ENCODE results near the gene CNOT6.

CNOT6 gene

DNA sequence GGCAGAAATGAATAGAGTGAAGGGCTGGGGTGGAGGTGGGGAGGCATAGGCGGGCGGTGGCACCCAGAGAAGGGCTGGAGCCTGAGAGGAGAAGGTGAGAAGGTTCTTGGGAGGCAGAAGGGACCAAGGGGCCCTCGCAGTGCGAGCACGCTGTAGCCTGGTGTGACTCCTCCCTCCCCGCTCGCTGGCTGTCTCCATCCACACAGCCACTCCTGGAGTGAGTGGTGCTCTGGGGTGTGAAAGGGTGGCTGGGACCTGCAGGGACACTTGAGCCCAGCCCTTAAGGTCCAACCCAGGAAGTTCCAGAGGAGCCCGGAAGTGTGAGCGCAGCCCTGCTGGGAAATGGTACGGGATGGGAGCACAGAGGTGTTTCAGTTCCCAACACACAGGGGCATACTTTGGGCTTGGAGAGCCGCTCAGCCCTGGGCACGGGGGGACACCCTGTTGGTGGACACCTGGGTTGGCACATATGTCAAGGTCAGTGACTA, 106.4 kb downstream of the CNOT6 start:
- DNase-seq (ENCODE audit: low read depth in 2 of 2), result no peak

DNA sequence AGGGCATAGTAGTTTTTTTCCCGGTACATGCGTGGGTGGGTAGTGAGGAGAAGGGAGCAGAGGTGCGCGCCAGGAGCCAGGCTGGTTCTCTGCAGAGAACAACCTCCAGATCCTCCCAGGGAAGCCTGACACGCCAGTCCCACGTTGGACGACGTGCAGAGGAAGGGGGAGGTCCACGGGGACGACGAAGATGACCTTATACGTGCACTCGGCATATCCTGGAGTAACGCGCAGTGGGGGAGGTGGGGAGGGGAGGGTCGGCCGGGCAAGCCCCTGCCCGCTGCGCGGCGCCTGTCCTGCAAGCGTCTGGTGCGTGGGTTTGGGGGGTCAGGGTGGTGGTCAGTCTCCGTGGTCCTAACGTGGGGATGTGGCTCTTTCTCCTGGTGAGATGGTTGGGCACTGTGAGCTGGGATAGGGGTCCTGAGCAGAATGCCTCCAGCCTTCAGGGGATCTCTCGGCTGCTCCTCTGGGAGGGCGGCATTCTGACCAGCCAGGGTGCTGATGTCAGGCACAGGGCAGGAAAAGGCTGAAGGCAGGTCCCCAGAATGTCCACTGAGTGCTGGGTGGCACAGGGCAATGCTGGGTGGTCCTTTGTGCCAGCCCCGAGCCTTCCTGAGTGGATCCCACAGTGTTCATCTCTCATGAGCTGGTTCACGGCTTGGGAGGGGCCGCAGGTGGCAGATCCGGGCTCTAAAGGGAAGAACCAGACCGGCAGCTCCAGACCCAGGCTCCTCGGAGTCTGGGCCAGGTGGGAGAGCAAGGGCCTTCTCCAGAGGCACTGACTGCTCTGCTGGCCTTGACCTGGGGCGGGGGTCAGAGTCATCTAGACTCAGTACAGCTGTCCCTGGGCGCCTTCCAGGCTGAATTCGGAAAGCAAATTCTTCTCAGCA, 107.7 kb downstream of the CNOT6 start:
- DNase-seq (ENCODE audit: low read depth in 2 of 2), result no peak

DNA sequence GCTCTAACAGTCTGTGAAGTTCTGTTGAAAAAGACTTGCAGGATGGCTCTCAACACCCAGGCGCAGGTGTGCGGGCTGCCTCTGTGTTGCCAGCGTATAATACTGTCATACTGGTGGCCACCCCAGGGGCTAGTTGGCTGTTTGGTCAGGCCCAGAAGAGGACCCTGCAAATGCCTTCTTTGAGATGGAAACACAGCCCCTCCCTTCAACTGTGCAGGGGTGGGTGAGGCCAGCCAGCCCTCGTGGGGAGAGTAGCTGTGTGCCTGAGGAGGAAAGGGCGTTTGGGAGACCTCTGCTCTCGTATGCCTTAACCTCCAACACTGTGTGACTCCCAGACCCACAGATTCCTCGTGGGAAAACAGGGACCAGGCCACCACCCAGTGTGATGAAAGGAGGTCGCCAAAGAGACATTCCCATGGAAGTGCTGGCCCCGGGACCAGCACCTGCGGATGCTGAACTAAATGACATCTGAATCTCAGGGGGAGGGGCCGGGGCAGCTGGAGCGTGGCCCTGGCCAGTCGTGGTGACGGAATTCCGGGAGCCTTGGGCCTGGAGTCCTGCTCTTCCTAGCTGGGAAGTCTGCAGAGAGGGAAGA, 108.4 kb downstream of the CNOT6 start:
- DNase-seq (ENCODE audit: low read depth in 2 of 2), result no peak

DNA sequence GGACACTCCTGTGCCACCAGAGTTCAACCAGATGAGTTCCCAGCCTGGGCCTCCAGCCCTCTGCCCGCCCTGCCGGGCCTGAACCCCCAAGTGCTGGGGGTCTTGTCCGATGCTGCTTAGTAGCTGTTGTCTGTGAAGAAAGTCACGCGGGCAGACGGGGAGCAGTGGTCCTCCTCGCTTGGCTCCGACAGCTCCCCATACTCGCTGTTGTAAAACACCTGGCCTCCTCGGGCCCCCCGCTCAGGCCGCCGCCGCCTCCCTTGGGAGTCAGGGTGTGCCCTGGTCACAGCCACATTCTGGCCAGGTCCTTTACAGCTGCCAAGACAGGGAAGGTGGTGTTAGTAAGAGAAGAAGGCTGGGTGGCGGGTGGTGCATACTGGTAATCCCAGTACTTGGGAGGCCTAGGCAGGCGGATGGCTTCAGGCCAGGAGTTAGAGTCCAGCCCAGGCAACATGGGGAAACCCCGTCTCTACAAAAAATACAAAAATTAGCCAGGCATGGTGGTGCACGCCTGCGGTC, 109.0 kb downstream of the CNOT6 start:
- no peak for DNase-seq (ENCODE audit: low read depth in 2 of 2)

DNA sequence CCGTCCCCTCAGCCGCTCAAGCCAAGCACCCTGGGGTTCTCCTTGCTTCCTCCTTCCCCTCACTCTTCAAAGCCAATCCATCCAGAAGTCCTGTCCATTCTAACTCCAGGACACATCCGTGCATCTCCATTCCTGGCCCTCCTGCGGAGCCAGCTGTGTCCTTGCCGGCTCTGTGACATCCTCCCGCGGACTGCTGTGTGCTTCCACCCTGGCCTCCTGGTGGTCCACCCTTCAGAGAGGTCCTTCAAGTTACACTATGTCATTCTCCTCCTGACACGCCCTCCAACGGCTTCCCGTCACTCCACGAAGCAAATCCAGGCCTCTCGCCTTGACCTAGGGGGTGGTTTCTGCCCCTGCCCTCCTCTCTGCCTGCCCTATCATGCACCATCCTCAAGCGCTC, 110.1 kb downstream of the CNOT6 start:
- DNase-seq (ENCODE audit: low read depth in 2 of 2), result no peak

DNA sequence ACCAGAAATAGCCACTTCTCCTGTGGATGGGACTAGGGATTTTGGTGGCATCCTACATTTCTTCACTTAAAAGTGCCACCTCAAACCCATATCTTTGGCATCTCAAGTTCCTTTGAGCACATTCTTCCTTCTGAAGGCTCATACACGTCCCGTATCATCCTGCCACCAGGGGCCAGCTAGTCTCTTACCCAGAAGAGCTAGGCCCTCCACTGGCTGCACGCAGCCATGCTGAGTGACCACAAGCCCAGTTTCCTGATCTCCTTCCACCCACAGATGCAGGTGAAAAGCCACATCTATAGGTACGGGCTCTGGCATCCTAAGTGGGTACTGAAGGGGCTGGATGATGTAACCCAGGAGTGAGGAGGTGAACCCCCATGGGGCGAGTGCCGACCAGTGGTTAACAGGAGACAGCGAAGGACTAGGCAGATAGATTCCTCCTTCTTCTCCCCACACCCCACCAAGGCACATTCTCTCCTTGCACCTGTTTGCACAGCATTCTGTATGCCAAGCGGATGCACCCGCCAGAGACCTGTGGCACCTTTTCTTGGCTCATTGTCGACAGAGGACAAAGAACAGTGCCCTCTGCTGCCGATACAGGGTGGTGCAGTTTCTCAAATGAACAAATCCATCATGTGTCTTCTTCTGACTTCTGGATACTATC, 111.5 kb downstream of the CNOT6 start:
- DNase-seq (ENCODE audit: low read depth in 2 of 2), result peak; percentile 60 to 62

DNA sequence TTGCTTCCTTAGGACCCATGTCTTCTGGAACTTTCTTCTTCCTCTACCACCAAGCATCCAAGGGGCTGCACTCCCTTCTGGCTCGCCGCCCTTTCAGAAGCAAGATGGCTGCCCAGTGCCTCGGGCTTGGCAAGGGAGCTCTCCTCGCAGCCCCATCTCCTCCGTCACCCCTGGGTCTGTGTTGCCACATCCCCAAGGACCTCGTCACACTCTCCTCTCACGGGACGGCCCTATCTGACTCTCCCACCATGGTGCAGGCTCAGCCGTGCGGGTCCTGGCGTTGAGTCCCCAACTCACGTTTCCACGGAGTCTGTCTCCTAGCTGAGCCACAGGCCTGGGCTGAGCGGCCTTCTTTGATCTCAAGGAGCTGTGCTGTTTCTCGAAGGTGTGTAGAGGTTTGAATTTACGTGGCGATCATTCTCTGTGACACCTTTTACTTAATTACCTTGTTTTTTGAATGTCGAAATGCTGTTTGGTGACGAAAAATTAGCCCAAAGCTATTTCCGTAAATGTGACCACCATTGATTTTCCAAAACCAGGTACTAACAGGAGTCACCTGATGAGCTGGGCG, 112.1 kb downstream of the CNOT6 start:
- no peak for DNase-seq (ENCODE audit: low read depth in 2 of 2)

DNA sequence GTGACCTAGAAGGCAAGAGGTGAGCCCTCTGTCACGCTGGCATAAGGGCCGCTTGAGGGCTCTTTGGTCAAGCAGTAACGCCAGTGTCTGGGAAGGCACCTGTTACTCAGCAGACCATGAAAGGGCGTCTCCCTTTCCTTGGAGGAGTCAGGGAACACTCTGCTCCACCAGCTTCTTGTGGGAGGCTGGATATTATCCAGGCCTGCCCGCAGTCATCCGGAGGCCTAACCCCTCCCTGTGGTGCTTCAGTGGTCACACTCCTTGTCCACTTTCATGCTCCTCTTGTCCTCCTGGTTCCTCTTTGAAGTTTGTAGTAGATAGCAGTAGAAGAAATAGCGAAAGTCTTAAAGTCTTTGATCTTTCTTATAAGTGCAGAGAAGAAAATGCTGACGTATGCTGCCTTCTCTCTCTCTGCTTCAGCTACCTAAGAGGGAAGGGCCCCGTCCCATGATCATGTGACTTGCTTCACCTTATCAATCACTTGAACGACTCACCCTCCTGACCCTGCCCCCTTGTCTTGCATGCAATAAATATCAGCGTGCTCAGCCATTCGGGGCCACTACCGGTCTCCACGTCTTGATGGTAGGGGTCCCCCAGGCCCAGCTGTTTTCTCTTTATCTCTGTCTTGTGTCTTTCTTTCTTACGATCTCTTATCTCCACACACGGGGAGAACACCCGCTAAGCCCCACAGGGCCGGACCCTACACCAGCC, 113.8 kb downstream of the CNOT6 start:
- DNase-seq (ENCODE audit: low read depth in 2 of 2), result no peak

DNA sequence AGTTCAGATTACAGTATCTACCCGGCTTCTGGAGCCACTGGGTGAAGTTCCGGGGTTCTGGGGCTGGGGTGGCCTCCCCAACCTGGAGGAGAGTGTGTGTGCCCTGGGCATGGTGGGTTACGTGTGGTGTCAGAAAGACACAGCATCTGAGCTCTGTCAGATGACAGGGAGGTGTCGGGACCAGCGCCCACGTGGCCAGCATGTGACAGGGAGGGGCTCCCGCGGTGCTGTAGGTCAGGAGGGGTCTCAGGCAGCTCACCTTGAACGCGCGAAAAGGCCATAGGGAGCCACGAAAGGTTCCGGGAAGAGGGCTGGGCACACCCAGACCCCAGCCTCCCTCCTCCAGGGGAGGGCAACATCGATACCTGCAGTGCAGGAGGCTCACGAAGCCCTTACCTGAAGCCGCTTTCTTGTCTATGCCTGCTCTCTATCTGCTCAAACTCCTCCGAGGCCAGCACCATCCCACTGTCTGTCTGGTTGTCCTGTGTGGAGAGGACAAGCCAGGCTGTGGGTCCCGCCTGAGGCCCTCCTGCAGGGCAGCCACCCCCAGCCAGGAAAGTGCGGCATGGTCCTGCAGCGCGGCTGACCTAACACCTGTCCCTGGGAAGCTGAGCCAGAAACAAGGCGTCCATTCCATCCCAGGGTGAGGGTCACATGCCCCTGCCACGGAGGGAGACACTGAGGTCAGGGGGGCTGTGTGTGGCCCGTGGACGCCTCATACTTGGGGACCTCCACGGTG, 114.6 kb downstream of the CNOT6 start:
- no peak for DNase-seq (ENCODE audit: low read depth in 2 of 2)

DNA sequence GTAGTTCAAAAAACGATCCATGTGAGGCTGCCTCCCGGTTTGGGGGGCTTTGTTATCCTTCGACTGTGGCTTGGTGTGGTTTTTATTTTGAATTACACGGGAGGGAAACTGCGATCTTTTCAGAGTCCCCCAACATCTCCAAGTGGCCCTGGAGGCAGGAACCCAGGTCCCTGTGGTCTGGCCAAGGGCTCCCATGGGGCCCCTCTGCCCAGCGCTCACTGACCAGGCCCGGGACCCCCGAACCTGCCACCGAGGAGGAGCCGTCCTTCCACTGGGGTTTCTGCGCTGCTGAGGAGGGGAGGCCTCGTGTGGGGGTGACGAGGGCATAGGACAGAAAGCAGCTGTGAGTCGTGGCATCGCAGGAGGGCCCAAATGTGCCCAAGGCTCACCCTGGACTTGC, 115.2 kb downstream of the CNOT6 start:
- DNase-seq (ENCODE audit: low read depth in 2 of 2), result no peak

DNA sequence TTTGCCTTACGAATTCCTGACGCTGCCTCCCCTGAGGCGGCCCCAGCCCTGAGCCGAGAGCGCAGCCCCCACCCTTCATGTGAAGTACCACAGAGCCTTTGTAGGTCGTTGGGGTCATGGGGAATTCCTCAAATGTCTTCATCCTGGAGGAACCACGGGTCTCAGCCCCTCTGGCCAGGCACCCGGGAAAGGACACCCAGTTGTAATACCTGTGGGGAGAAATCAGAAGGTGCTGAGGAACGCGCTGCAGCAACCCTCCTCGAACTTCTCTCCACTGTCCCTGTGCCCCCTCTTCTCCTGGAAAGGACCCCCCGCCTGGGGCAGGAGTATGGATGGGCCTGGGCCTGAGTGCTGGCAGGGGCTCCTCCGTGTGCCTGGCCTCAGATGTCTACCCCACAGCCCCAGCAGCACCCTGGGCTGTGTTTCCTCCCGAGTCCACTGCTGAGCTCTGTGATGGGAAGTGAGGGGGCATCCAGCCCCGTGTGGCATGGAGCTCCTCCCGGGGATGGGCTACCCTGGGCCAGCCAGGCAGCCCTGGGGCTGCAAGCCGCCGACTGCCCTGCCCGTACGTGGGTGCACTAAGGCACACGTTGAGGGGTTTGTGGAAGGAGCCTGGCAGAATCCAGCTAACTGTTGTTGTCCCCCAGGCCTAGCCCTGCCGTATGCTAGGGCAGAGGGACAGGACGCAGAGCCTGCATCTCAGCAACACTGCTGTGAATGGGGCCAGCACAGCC, 115.8 kb downstream of the CNOT6 start:
- no peak for DNase-seq (ENCODE audit: low read depth in 2 of 2)

DNA sequence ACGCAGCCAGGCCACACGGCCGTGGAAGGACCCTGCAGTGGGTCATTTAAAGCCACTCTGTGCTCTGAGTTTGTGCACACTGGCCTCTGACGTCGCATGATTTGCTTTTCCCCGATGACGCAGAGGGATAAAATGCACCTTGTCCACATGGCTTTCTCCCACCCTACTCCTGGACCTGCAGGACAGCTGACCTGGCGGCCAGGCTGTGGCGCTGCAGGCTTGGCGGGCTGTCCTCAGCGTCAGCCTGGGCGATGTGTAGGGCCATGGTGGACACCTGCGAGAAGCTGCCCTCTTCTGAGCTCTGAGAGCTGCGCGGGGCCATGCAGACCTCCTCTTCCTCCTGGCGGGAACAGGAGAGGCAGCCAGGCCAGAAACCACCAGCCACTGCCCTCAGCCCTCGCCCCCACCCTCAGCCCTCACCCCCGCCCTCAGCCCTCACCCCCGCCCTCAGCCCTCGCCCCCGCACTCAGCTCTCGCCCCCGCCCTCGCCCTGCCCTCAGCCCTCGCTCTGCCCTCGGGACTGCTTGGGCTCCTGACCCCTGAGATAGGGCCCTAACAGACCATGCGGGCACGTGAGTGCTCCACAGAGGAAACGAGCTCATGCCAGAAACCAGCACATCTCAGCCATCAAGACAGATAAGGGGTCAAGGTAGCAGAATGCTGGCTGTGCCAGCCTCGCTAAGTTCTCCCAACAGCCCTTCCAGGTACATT, 117.1 kb downstream of the CNOT6 start:
- DNase-seq (ENCODE audit: low read depth in 2 of 2), result no peak

DNA sequence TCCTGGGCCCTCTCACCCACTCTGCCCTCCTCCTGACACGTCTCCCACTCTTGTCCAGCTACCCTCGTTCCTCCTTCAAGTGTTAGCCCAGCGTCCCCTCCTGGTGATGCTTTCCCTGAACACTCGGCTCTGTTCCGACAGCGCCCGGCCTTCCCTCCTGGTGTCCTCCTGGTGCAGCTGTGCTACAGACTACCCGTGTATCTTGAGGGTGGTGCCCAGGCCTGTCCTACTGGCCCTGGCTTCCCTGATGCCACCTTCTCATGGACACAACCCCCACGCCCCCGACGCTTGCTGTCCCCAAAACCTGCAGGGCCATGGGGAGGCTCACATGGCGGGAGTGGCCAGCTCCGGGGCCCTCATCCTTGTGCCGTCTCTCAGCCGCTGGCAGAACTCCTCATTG, 118.5 kb downstream of the CNOT6 start:
- no peak for DNase-seq (ENCODE audit: low read depth in 2 of 2)

DNA sequence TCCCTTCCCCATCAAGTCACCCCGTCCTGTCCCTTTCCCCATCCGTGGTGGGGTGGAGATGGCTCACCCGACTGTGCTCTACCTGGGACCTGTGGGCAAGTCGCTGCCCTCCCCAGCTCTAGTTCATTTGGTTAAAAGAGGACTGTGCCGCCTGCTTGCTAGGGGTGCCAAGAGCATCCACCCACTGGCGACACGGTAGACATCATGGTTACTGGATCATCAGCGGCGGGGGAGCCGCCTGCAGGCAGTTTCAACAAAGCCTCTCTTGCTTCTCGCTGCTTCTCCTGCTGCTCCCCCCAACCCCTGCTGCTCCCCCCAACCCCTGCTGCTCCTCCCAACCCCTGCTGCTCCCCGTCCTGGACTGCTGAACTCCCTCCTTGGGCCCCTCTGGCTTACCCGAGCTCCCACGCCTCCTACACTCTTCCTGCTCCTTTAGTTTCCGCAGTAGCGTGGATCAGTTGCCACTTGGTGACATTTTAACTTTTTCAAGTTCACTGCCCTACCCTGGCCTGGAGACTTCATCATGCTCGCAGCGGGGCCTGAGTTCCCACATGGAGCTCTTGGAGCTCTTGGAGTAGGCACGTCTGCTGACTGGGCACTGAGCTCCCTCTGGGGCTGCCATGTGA, 119.1 kb downstream of the CNOT6 start:
- DNase-seq (ENCODE audit: low read depth in 2 of 2), result no peak

DNA sequence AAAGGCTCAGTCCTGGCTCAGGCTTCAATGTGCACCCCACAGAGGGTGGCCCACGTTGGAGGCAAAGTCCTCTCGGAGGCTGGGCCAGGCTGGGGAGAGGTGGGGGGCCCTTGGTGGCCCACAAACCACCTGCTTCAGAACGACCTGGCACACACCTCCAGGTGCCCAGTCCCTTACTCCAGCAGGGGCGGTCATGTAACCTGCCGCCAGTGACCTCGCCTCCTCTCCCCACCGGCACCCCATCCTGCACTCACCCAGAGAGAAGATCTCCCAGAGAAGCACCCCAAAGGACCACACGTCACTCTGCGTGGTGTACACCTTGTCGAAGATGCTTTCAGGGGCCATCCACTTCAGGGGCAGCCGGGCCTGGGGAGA, 119.6 kb downstream of the CNOT6 start:
- DNase-seq (ENCODE audit: low read depth in 2 of 2), result no peak

DNA sequence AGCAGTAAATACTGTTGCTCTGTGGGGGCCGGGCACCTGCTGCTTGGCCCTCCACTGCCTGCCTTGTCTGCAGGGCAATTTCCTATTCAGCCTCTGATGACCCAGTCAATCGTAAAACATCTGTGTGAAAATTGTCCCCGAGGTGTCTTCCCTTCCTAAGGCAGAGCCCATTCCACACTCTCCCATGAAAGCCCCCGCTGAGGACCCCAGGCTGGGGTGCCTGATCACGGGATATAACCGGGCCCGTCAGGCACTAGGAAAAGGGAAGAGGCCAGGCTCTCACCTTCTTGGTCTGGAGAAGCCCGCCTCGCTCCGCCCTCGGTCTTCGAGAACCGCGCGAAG, 124.3 kb downstream of the CNOT6 start:
- DNase-seq (ENCODE audit: low read depth in 2 of 2), result no peak

DNA sequence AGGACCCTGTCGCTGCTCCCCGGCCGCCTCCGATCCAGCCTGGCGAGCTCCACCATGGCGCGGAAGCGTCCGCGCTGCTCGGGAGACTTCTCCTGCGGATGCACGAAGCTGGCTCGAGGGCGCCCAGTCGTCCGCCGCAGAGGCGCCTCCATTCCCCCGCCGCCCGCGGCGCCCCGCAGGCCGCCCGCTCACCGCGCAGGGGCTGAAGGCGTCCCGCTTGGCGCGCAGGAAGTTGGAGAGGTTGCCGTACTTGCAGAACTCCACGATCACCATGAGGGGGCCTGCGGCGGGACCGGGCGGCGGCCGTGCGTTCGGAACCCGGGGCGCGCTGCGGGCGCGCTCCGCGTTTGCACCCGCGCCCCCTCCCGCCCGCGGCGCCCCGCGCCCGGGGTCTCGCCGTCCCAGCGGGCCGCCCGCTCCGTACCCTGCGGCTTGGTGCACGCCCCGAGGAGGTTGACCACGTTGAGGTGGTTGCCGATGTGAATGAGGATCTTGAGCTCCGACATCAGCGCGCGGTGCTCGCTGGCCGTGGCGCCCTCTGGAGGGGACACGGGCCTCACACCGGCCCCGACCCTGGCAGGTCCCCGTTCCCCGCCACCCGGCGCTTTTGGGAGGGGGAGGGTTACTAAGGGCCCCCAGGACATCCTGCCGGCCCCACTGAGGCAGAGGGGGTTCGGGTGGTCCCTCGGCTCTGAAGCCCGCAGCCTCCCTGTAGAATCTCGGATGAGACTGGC, 124.8 kb downstream of the CNOT6 start:
- DNase-seq (ENCODE audit: low read depth in 2 of 2), result peak in 1 of 2 donors; percentile 36

DNA sequence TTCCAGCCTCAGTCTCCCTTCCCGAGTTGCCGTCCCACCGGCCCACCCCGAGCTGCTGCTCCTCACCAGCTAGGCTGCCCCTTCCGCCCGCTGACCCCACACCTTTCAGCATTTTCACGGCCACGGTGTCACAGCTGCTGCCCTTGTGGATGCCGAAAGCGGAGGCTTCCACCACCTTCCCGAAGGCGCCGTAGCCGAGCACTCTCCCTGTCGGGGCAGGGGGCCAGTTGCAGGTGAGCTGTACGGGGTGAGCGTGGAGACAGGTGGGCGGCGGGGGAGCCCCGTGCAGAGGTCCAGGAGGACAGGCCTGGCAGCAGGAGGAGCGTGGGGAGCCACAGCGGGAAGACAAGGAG, 125.4 kb downstream of the CNOT6 start:
- DNase-seq (ENCODE audit: low read depth in 2 of 2), result no peak

DNA sequence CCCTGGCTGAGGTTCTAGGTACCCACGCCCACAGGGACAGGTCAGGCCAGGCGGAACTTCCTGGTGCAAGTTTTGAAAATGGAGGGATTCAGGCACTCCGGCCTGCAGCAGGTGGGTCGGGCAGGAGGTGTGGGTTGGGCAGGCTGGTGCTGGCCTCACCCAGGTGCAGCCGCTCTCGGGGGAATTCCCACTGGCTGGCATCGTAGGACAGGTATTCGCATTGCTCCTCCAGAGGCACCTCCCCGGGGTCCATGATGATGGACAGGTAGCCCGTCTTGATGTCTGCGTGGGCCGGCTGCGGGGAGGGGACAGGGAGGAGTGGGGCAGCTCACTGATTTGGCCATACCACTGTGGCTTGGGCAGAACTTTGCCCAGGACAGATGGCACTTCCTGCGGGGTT, 125.8 kb downstream of the CNOT6 start:
- no peak for DNase-seq (ENCODE audit: low read depth in 2 of 2)

All from activated CD4-positive, alpha-beta T cell treated with anti-CD3 and anti-CD28 coated beads for 24 hours (primary cell).